Measurements from ENCODE around the gene FAM3D. TPM values are rescaled to one million over a fixed set of nuclear protein-coding genes. Genes with fewer than 3 reads are reported as not detected.

FAM3D gene
- total and polyA plus RNA-seq, 2 donors from 2014 or later, result 0.41 to 0.60 TPM

DNA sequence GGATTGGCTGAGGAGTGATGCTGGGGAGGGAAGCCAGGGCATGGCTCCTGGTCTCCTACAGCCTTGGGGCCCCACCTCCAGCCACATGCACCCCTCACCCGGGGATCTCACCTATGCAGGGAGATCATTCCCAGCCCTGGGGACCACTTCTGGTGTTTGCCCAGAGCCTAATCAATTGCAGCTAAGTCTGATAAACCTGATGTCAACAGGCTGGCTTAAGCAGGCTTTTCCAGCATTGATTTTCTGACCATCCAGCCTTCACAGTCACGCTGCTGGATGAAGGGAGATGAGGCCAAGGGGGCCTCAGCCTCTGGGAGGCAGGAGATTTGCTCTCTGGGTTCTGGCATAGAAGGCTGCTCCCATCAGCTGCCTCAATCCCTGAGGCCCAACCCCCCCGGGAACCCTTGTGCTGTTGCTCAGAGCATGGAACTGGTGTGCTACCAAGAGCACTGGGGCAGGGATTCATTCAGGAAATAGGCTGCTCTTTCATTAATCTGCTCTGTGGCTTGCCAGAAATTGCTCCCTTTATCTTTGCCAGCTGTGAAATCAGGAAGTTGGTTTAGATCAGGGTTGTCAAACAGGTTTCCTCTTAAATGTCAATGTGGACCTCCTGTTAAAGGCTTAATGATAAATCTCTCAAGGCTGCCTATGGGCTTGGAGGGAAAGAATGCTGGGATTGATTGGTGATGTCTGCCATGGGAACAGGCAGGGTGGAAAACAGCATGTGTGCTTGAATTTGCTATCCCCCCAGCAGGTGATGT, 19.0 kb downstream of the FAM3D start:
- FAIRE-seq, result no peak

DNA sequence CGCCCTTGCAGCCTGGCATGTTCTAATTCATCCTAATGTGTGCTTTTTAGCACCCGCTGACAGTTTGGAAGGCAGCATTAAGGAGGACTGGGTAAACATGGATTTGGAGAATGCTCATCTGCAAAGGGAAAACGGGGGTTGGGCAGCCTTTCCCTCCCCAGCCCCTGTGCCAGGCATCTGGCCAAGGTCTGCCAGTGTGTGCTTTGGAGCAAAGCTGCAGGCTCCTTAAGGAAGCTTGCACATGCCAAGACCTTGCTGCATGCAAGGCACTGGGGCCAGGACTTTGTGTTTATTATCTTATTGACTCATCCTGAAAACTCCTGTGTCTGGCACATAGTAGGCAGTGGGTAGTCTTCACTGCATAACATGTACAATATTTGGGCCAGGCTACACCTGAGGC, 20.1 kb downstream of the FAM3D start:
- no peaks in the 10 kb centered on the region for H3K4me1 ChIP-seq (ENCODE audit: control insufficient read depth in 2 of 3, insufficient read depth in 2 of 3, low read depth in 1 of 3, low read length in 3 of 3)
- H3K4me3 ChIP-seq (ENCODE audit: low read length in 3 of 3), result no peak overlapping the region
- FAIRE-seq, result no peak
- H3K9ac ChIP-seq (ENCODE audit: low read length in 3 of 3), result no peak overlapping the region
- DNase-seq, result peak in 1 of 5 donors; percentile 23
- H3K9me3 ChIP-seq (ENCODE audit: control insufficient read depth in 2 of 3, insufficient read depth in 1 of 3, low read length in 3 of 3), result no peaks in the 10 kb centered on the region
- TF ChIP-seq, protein P1, sequence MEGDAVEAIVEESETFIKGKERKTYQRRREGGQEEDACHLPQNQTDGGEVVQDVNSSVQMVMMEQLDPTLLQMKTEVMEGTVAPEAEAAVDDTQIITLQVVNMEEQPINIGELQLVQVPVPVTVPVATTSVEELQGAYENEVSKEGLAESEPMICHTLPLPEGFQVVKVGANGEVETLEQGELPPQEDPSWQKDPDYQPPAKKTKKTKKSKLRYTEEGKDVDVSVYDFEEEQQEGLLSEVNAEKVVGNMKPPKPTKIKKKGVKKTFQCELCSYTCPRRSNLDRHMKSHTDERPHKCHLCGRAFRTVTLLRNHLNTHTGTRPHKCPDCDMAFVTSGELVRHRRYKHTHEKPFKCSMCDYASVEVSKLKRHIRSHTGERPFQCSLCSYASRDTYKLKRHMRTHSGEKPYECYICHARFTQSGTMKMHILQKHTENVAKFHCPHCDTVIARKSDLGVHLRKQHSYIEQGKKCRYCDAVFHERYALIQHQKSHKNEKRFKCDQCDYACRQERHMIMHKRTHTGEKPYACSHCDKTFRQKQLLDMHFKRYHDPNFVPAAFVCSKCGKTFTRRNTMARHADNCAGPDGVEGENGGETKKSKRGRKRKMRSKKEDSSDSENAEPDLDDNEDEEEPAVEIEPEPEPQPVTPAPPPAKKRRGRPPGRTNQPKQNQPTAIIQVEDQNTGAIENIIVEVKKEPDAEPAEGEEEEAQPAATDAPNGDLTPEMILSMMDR (IDR thresholded peaks at IDR 0.05; ENCODE audit: borderline replicate concordance, extremely low read depth, insufficient read depth), result no peak
- intact Hi-C loops (cut with DNase I), result no loop called here
- no peak overlapping the region for H3K27ac ChIP-seq (ENCODE audit: low read depth in 2 of 2, low read length in 2 of 2)
- no peaks in the 10 kb centered on the region for H3K27me3 ChIP-seq (ENCODE audit: control insufficient read depth, insufficient read depth, low read length)
- H3K36me3 ChIP-seq (ENCODE audit: control insufficient read depth in 2 of 3, insufficient read depth in 3 of 3, low read length in 3 of 3), result no peaks in the 10 kb centered on the region

More for the DNA sequence above, 19.0 kb downstream of the FAM3D start:
- TF ChIP-seq, protein P1 (IDR thresholded peaks at IDR 0.05; ENCODE audit: borderline replicate concordance, extremely low read depth, insufficient read depth), result no peak
- H3K36me3 ChIP-seq (ENCODE audit: control insufficient read depth in 2 of 3, insufficient read depth in 3 of 3, low read length in 3 of 3), result no peaks in the 10 kb centered on the region
- no peak overlapping the region for H3K9ac ChIP-seq (ENCODE audit: low read length in 3 of 3)
- no peaks in the 10 kb centered on the region for H3K4me1 ChIP-seq (ENCODE audit: control insufficient read depth in 2 of 3, insufficient read depth in 2 of 3, low read depth in 1 of 3, low read length in 3 of 3)
- DNase-seq, result no peak
- intact Hi-C loops (cut with DNase I), result no loop called here
- no peaks in the 10 kb centered on the region for H3K9me3 ChIP-seq (ENCODE audit: control insufficient read depth in 2 of 3, insufficient read depth in 1 of 3, low read length in 3 of 3)
- no peak overlapping the region for H3K4me3 ChIP-seq (ENCODE audit: low read length in 3 of 3)
- H3K27me3 ChIP-seq (ENCODE audit: control insufficient read depth, insufficient read depth, low read length), result no peaks in the 10 kb centered on the region
- no peak overlapping the region for H3K27ac ChIP-seq (ENCODE audit: low read depth in 2 of 2, low read length in 2 of 2)

GRCh38 chr3:58645726-58646125, 20.8 kb downstream of the FAM3D start:
- no peaks in the 10 kb centered on the region for H3K4me1 ChIP-seq (ENCODE audit: control insufficient read depth in 2 of 3, insufficient read depth in 2 of 3, low read depth in 1 of 3, low read length in 3 of 3)
- DNase-seq (no peak), FAIRE-seq (no peak)
- intact Hi-C loops (cut with DNase I), result no loop called here
- H3K9me3 ChIP-seq (ENCODE audit: control insufficient read depth in 2 of 3, insufficient read depth in 1 of 3, low read length in 3 of 3), result no peaks in the 10 kb centered on the region
- no peak overlapping the region for H3K27ac ChIP-seq (ENCODE audit: low read depth in 2 of 2, low read length in 2 of 2)
- H3K9ac ChIP-seq (ENCODE audit: low read length in 3 of 3), result no peak overlapping the region
- H3K36me3 ChIP-seq (ENCODE audit: control insufficient read depth in 2 of 3, insufficient read depth in 3 of 3, low read length in 3 of 3), result no peaks in the 10 kb centered on the region
- no peak overlapping the region for H3K4me3 ChIP-seq (ENCODE audit: low read length in 3 of 3)
- H3K27me3 ChIP-seq (ENCODE audit: control insufficient read depth, insufficient read depth, low read length), result no peaks in the 10 kb centered on the region
- TF ChIP-seq, protein P1 (IDR thresholded peaks at IDR 0.05; ENCODE audit: borderline replicate concordance, extremely low read depth, insufficient read depth), result no peak
